ENCODE measurements around the gene SUPT20H. TPM values are rescaled to one million over a fixed set of nuclear protein-coding genes. Genes with fewer than 3 reads are reported as not detected.

Gene SUPT20H
- total RNA-seq, 1 experiment from 2014 or later: 42.9 TPM

DNA sequence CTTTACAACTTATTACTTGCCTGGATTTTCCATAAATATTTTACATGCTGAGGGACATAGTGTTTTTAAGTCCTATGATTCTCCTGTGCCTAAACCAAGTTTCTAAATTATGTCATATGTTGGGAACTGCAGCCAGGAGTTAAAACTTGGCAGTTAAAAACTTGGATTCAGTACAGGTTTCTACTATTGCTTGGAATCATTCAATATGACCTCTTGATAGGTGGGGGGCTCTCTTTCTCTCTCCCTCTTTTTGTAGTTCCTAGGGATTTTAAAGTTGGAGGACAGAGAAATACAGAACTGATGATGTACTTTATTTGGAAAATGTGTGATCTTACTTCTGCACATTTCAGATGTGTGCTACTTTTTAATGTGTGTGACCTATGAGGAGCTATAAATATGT, 41.2 kb upstream of the SUPT20H start:
- Histone ChIP-seq H3K9me2 (ENCODE audit: insufficient read depth) (no peaks in the 10 kb centered on the region), H3K4me1 (ENCODE audit: control insufficient read depth in 1 of 2, insufficient read depth in 2 of 2, low read length in 2 of 2) (no peaks in the 10 kb centered on the region), H3K36me3 (ENCODE audit: control insufficient read depth in 1 of 2, insufficient read depth in 2 of 2, low read length in 2 of 2) (no peaks in the 10 kb centered on the region), H4K20me1 (ENCODE audit: insufficient read depth) (no peaks in the 10 kb centered on the region), H2AFZ (ENCODE audit: low read depth, low read length, poor library complexity, severe bottlenecking) (no peak overlapping the region), H3K27ac (ENCODE audit: low read depth, low read length) (no peak overlapping the region), H3K27me3 (ENCODE audit: insufficient read depth, low read length) (peaks cover 43% of the 10 kb centered on the region), H3K4me3 (replicated peaks in 1 of 2; ENCODE audit: low read depth in 1 of 2, low read length in 2 of 2) (no peak overlapping the region), H3K79me2 (ENCODE audit: insufficient read depth, low read length) (no peaks in the 10 kb centered on the region), H3K4me2 (ENCODE audit: low read length) (no peak overlapping the region), H3K9me3 (ENCODE audit: control insufficient read depth in 1 of 2, insufficient read depth in 1 of 2, low read depth in 1 of 2, low read length in 2 of 2) (no peaks in the 10 kb centered on the region), H3K9ac (ENCODE audit: low read length) (no peak overlapping the region)
- TF ChIP-seq JUND (IDR thresholded peaks at IDR 0.05): no peak
- no peak for TF ChIP-seq ZFX (IDR thresholded peaks at IDR 0.05)
- TF ChIP-seq CTCF (IDR thresholded peaks at IDR 0.05 in 2 of 3, conservative IDR thresholded peaks at IDR 0.05 in 1 of 3; ENCODE audit: borderline replicate concordance in 1 of 3, insufficient read depth in 1 of 3, low read depth in 2 of 3, low read length in 2 of 3): no peak
- TF ChIP-seq CEBPB (IDR thresholded peaks at IDR 0.05; ENCODE audit: low read depth): no peak
- TF ChIP-seq SIN3A (IDR thresholded peaks at IDR 0.05; ENCODE audit: low read depth): no peak
- no peak for TF ChIP-seq POLR2A (IDR thresholded peaks at IDR 0.05; ENCODE audit: borderline replicate concordance, extremely low read depth, insufficient read depth, insufficient read length)
- TF ChIP-seq ATF3 (IDR thresholded peaks at IDR 0.05): no peak
- TF ChIP-seq EGR1 (IDR thresholded peaks at IDR 0.05; ENCODE audit: low read depth): no peak
- ChIA-PET RAD21 (ENCODE audit: low non-redundant PET in 1 of 2, low total read pairs in 2 of 2, uncharacterized antibody in 2 of 2, unreplicated experiment in 2 of 2) (no interaction called here), POLR2A (no interaction called here), CTCF (no interaction called here)
- BruUV-seq (replicated peaks): no TSS peak
- ATAC-seq (no peak), DNase-seq (ENCODE audit: low read depth, low spot score) (no peak)
- intact Hi-C loops (cut with micrococcal nuclease): loop anchor here (10.0 kb wide), 1 partner anchor 1484 kb away; no protein-coding TSS in a partner anchor

- intact Hi-C loops (cut with micrococcal nuclease): no loop called here
- Histone ChIP-seq H3K9me3 (ENCODE audit: control insufficient read depth in 1 of 2, insufficient read depth in 1 of 2, low read depth in 1 of 2, low read length in 2 of 2) (no peaks in the 10 kb centered on the region), H3K79me2 (ENCODE audit: insufficient read depth, low read length) (no peaks in the 10 kb centered on the region), H4K20me1 (ENCODE audit: insufficient read depth) (no peaks in the 10 kb centered on the region), H2AFZ (ENCODE audit: low read depth, low read length, poor library complexity, severe bottlenecking) (no peak overlapping the region), H3K4me2 (ENCODE audit: low read length) (no peak overlapping the region), H3K4me1 (ENCODE audit: control insufficient read depth in 1 of 2, insufficient read depth in 2 of 2, low read length in 2 of 2) (no peaks in the 10 kb centered on the region), H3K9me2 (ENCODE audit: insufficient read depth) (no peaks in the 10 kb centered on the region), H3K4me3 (replicated peaks in 1 of 2; ENCODE audit: low read depth in 1 of 2, low read length in 2 of 2) (no peak overlapping the region), H3K9ac (ENCODE audit: low read length) (no peak overlapping the region), H3K27ac (ENCODE audit: low read depth, low read length) (no peak overlapping the region), H3K27me3 (ENCODE audit: insufficient read depth, low read length) (peaks cover 56% of the 10 kb centered on the region), H3K36me3 (ENCODE audit: control insufficient read depth in 1 of 2, insufficient read depth in 2 of 2, low read length in 2 of 2) (no peaks in the 10 kb centered on the region)
- ChIA-PET POLR2A (no interaction called here), RAD21 (ENCODE audit: low non-redundant PET in 1 of 2, low total read pairs in 2 of 2, uncharacterized antibody in 2 of 2, unreplicated experiment in 2 of 2) (no interaction called here), CTCF (no interaction called here)
- no TSS peak for BruUV-seq (replicated peaks)
- no peak for DNase-seq (ENCODE audit: low read depth, low spot score)
- no peak for ATAC-seq
- TF ChIP-seq EGR1 (IDR thresholded peaks at IDR 0.05; ENCODE audit: low read depth) (no peak), EZH2 (IDR thresholded peaks at IDR 0.05) (no peak), ZFX (IDR thresholded peaks at IDR 0.05) (no peak), POLR2A (IDR thresholded peaks at IDR 0.05; ENCODE audit: borderline replicate concordance, extremely low read depth, insufficient read depth, insufficient read length) (no peak), ATF3 (IDR thresholded peaks at IDR 0.05) (no peak), RAD21 (IDR thresholded peaks at IDR 0.05; ENCODE audit: low read depth) (no peak), EZH2phosphoT487 (IDR thresholded peaks at IDR 0.05; ENCODE audit: borderline replicate concordance) (no peak), ELF1 (IDR thresholded peaks at IDR 0.05; ENCODE audit: borderline replicate concordance, low read depth) (no peak), MAX (IDR thresholded peaks at IDR 0.05) (no peak), FOSL1 (IDR thresholded peaks at IDR 0.05; ENCODE audit: low read depth) (no peak)
- TF ChIP-seq, protein P1, sequence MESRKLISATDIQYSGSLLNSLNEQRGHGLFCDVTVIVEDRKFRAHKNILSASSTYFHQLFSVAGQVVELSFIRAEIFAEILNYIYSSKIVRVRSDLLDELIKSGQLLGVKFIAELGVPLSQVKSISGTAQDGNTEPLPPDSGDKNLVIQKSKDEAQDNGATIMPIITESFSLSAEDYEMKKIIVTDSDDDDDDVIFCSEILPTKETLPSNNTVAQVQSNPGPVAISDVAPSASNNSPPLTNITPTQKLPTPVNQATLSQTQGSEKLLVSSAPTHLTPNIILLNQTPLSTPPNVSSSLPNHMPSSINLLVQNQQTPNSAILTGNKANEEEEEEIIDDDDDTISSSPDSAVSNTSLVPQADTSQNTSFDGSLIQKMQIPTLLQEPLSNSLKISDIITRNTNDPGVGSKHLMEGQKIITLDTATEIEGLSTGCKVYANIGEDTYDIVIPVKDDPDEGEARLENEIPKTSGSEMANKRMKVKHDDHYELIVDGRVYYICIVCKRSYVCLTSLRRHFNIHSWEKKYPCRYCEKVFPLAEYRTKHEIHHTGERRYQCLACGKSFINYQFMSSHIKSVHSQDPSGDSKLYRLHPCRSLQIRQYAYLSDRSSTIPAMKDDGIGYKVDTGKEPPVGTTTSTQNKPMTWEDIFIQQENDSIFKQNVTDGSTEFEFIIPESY (IDR thresholded peaks at IDR 0.05; ENCODE audit: extremely low read depth, insufficient replicate concordance, low read length): no peak
These were observed 37.6 kb upstream of the SUPT20H start for GRCh38 chr13:37097076-37097475.
